ENCODE data around the gene ZNF107.

GRCh38 chr7:64687249-64687648 lies 21.3 kb downstream of the ZNF107 start:
- no peak for TF ChIP-seq POLR2A (IDR thresholded peaks at IDR 0.05; ENCODE audit: control extremely low read depth in 1 of 2, low read depth in 2 of 2, low read length in 2 of 2)
- no peak for TF ChIP-seq RFX5 (IDR thresholded peaks at IDR 0.05; ENCODE audit: borderline replicate concordance, low read depth, low read length)
- no peak for TF ChIP-seq SUZ12 (IDR thresholded peaks at IDR 0.05; ENCODE audit: low read length)
- no peak for TF ChIP-seq RAD21 (IDR thresholded peaks at IDR 0.05 in 1 of 2, conservative IDR thresholded peaks at IDR 0.05 in 1 of 2; ENCODE audit: low read depth in 2 of 2, low read length in 2 of 2)
- TF ChIP-seq EZH2 (IDR thresholded peaks at IDR 0.05; ENCODE audit: low read depth, low read length, severe bottlenecking): no peak
- TF ChIP-seq CEBPB (IDR thresholded peaks at IDR 0.05; ENCODE audit: low read depth, low read length): no peak
- no peak for TF ChIP-seq CTCF (IDR thresholded peaks at IDR 0.05; ENCODE audit: control extremely low read depth in 1 of 3, insufficient read depth in 1 of 3, low read depth in 1 of 3, low read length in 3 of 3)
- no peak for TF ChIP-seq KDM1A (IDR thresholded peaks at IDR 0.05; ENCODE audit: borderline replicate concordance, low read length)
- no peak for TF ChIP-seq BCL11A (IDR thresholded peaks at IDR 0.05; ENCODE audit: low read depth in 2 of 2, low read length in 2 of 2)
- TF ChIP-seq CREB1 (IDR thresholded peaks at IDR 0.05): no peak
